ENCODE data around the gene PLA2G4F.

Gene PLA2G4F

GRCh38 chr15:42146551-42147430 is 9.6 kb downstream of the PLA2G4F start:
- no peak for DNase-seq (ENCODE audit: low read depth in 2 of 2)

GRCh38 chr15:42145546-42146455 is 10.6 kb downstream of the PLA2G4F start:
- DNase-seq (ENCODE audit: low read depth in 2 of 2): no peak

DNA sequence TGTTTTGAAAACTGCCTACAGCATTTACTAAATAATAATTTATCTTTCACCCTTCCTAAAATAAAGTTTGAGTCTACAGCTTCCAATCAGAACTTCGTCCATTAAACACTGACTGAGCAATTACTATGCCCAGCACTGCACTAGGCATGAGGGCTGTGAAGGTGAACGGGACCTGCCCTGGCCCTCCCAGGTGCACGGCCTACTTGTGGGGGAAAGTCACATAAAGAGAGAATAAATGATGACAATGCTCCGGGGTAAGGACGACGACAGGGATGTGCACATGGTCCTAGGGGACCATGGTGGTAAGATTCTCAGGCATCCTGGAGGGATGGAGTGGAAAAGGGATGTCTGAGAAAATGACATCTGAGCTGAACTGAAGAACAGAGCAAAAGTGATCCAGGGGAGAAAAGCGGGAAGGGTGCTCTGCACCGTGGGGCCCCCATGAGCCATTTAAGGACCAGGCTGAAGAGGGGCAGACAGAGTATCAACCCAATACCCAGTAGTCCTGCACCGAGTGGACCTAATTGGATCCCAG is 11.5 kb downstream of the PLA2G4F start:
- DNase-seq (ENCODE audit: low read depth in 2 of 2): no peak

- DNase-seq (ENCODE audit: low read depth in 2 of 2): no peak
Observed at GRCh38 chr15:42143866-42144625, 12.4 kb downstream of the PLA2G4F start.

- no peak for DNase-seq (ENCODE audit: low read depth in 2 of 2)
Observed at GRCh38 chr15:42143356-42143755, 13.1 kb downstream of the PLA2G4F start.

- DNase-seq (ENCODE audit: low read depth in 2 of 2): no peak
Observed at GRCh38 chr15:42141795-42142667, 14.4 kb downstream of the PLA2G4F start.

GRCh38 chr15:42141246-42141645 is 15.2 kb downstream of the PLA2G4F start:
- DNase-seq (ENCODE audit: low read depth in 2 of 2): no peak

DNA sequence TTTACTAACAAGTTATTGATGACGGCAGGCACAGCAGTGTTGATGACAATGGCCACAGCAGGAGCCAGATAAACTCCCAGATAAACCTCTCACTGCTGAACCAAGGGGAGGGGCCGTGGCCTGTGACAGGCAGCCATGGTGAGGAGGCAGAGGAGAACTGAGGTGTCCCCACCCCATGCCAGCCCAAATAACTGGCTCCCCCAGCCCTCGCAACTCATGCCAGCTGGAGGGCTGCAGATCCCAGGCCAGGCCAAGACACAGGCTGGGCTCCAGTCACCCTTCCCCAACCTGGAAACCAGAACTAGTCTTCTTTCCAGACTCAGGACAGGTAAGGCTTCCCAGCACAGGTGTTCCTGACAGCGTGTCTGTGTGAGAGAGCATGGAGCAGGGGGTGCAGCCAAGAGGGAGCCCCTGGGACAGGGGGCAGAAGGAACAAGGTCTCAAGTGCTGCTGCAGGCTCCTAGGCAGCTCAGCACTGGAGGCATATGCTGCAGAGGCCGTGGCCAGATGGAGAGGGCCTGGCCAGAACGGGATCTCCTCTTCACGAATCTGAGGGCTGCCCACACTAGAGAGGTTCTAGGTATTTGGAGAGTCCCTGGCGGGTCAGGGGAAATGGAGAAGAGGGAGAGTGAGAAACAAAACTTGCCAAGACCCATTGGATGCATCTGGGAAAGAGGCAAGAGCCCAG is 15.9 kb downstream of the PLA2G4F start:
- DNase-seq (ENCODE audit: low read depth in 2 of 2): no peak

- no peak for DNase-seq (ENCODE audit: low read depth in 2 of 2)
Observed at GRCh38 chr15:42139596-42139995, 16.8 kb downstream of the PLA2G4F start.

GRCh38 chr15:42138968-42139386 is 17.5 kb downstream of the PLA2G4F start:
- no peak for DNase-seq (ENCODE audit: low read depth in 2 of 2)

GRCh38 chr15:42138411-42138810 is 18.0 kb downstream of the PLA2G4F start:
- no peak for DNase-seq (ENCODE audit: low read depth in 2 of 2)

DNA sequence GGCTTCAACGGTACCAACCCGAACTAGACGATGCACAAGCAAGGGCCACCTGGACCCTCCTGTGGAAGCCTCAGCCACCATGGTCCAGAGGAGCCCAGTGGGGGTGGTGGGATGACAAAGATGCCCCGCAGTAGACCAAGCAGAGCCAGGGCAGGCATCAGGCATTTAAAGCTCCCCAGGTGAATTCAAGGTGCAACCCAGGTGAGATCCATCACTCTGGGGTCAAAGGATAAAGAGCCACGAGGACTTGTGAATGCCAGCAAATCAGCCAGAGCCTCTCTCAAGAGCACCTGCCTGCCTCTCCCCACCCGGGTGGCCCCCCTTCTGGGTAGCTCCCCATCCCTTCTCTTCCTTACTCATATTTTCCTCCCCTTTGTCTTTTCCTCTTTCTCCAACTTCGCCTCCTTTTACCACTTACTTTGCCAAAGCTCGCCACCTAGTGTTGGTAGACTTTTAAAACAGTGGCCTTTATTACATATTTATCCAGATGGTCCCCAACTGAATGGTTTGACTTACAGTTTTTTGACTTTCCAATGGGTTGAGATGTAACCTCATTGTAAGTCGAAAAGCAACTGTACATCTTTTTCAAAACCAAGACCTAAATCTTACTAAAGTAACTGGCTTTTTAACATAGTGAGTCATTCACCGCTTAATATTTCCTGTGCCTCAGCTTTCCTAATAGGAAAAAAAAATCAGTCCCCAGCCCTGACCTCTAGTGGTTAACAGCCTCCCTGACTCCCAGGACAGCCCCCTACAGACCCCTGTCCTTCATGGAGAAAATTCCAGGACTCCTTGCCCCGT is 18.8 kb downstream of the PLA2G4F start:
- no peak for DNase-seq (ENCODE audit: low read depth in 2 of 2)

- no peak for DNase-seq (ENCODE audit: low read depth in 2 of 2)
Observed at GRCh38 chr15:42136513-42136912, 19.9 kb downstream of the PLA2G4F start.

DNA sequence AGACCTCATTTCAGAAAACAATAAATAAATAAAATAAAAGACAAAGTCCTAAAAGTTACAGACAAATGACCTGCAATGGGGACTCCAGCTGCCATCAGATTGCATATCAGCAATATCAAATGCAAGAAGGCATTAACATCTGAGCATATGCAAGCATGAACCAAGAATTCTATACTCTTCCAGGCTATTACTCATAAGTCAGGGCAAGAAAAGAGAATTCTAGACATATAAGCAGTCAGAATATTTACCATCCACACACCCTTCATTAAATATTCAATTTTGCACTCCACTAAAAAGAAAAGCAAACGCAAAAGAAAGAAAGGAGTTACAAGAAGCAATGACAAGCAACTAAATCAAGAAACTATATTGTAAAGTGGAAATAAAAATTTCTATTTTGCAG is 21.1 kb downstream of the PLA2G4F start:
- no peak for DNase-seq (ENCODE audit: low read depth in 2 of 2)

DNA sequence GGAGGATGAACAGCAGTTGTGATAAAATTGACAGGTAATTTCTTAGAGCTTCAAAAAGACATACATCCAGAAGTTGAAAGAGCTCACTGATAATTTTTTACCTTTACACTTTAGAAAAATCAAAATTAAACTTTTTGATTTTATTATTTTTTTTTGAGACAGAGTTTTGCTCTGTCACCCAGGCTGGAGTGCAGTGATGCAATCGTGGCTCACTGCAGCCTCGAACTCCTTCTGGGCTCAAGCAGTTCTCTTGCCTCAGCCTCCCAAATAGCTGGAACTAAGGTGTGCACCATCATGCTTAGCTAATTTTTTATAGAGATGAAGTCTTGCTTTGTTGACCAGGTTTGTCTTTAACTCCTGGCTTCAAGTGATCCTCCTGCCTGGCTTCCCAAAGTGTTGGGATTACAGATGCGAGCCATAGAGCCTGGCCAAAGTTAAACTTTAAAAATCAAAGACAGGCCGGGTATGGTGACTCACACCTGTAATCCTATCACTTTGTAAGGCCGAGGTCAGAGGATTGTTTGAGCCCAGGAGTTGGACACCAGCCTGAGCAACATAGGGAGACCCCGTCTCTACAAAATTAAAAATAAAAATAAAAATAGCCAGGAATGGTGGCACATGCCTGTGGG is 21.7 kb downstream of the PLA2G4F start:
- no peak for DNase-seq (ENCODE audit: low read depth in 2 of 2)

DNA sequence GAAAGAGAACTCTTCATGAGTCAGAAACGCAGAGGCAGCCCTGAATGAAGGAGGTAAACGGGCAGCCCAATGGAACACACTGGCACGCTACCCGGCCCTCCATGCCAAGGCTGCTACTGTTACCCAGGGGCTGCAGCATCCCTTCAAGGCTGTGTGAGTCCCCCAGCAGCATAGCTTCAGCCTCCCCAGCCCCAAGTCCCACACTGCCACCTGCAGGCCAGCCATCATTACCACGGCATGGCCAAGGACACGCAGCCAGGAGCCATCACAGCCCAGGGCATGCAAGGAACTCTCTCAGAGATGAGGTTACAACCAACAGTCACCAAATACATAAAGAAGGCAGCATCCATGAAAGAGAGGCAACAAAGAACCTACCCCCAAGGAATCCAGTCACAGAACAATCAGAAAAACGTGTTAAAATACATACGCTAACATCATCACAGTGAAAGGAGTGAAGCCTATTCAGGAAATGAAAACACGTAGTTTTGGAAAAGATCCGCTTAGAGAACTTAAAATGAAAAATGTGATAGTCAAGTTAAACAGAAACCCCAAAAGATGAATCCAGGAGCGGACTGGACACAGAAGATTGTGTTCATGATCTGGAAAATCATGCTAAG is 22.4 kb downstream of the PLA2G4F start:
- DNase-seq (ENCODE audit: low read depth in 2 of 2): peak in 1 of 2 donors; percentile 15

- DNase-seq (ENCODE audit: low read depth in 2 of 2): no peak
Observed at GRCh38 chr15:42133356-42133755, 23.1 kb downstream of the PLA2G4F start.

Data from stimulated activated CD8-positive, alpha-beta memory T cell treated with anti-CD3 and anti-CD28 coated beads, Interleukin-7, amount 100 ng/mL, for 1 hour (primary cell).